ENCODE data around the gene RMC1.
A peak's percentile ranks its signal among the peaks of the same experiment; 100 is the strongest.
"Not testable (repeated sequence)": the region's sequence is repeated elsewhere in the genome, so short reads cannot be mapped to it uniquely, and the experiment has no call there.

The RMC1 gene

DNA sequence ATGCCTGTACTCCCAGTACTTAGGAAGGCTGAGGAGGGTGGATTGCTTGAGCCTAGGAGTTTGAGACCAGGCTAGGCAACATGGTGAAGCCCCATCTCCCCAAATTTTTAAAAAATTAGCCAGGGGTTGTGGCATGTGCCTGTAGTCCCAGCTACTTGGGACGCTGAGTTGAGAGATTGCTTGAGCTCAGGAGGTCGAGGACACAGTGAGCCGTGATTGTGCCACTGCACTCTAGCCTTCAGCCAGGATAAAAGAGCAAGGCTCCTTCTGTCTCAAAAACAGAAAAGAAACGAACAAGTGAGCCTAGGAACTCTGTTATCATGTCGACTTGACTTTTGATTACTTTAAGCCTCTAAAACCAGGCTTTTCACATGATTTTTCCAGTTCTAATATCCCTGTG lies 69.3 kb downstream of the RMC1 start:
- TF ChIP-seq, protein P1, sequence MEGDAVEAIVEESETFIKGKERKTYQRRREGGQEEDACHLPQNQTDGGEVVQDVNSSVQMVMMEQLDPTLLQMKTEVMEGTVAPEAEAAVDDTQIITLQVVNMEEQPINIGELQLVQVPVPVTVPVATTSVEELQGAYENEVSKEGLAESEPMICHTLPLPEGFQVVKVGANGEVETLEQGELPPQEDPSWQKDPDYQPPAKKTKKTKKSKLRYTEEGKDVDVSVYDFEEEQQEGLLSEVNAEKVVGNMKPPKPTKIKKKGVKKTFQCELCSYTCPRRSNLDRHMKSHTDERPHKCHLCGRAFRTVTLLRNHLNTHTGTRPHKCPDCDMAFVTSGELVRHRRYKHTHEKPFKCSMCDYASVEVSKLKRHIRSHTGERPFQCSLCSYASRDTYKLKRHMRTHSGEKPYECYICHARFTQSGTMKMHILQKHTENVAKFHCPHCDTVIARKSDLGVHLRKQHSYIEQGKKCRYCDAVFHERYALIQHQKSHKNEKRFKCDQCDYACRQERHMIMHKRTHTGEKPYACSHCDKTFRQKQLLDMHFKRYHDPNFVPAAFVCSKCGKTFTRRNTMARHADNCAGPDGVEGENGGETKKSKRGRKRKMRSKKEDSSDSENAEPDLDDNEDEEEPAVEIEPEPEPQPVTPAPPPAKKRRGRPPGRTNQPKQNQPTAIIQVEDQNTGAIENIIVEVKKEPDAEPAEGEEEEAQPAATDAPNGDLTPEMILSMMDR (IDR thresholded peaks at IDR 0.05; ENCODE audit: low read depth, low read length), result no peak
- Histone ChIP-seq H3K36me3 (no peaks in the 10 kb centered on the region), H3K4me1 (peaks cover 3% of the 10 kb centered on the region), H3K27me3 (no peaks in the 10 kb centered on the region), H3K4me3 (ENCODE audit: low read depth, low read length) (no peak overlapping the region), H3K9me3 (no peaks in the 10 kb centered on the region)
- no peak for DNase-seq

DNA sequence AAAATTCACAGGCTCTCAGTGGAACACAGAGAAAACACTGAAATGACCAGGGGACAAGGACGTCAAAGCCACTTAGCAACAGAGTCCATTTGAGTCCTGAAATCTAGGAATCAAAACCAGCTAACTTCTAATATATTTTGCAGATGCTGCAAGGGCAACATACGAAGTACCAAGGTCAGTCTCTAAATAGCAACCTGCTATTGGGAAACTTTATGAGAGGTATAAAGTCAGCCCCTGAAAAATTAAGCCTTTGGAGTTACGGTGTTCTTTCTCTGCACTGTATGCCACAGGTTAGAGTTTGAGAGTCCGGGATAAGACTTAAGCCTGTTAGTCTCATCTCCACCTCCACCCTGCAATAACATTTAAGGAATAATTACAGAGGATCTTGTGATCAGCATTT lies 69.7 kb downstream of the RMC1 start:
- Histone ChIP-seq H3K9me3 (no peaks in the 10 kb centered on the region), H3K4me1 (peaks cover 3% of the 10 kb centered on the region), H3K27me3 (no peaks in the 10 kb centered on the region), H3K4me3 (ENCODE audit: low read depth, low read length) (no peak overlapping the region), H3K36me3 (no peaks in the 10 kb centered on the region)
- TF ChIP-seq, protein P1 (IDR thresholded peaks at IDR 0.05; ENCODE audit: low read depth, low read length), result no peak
- DNase-seq, result no peak

DNA sequence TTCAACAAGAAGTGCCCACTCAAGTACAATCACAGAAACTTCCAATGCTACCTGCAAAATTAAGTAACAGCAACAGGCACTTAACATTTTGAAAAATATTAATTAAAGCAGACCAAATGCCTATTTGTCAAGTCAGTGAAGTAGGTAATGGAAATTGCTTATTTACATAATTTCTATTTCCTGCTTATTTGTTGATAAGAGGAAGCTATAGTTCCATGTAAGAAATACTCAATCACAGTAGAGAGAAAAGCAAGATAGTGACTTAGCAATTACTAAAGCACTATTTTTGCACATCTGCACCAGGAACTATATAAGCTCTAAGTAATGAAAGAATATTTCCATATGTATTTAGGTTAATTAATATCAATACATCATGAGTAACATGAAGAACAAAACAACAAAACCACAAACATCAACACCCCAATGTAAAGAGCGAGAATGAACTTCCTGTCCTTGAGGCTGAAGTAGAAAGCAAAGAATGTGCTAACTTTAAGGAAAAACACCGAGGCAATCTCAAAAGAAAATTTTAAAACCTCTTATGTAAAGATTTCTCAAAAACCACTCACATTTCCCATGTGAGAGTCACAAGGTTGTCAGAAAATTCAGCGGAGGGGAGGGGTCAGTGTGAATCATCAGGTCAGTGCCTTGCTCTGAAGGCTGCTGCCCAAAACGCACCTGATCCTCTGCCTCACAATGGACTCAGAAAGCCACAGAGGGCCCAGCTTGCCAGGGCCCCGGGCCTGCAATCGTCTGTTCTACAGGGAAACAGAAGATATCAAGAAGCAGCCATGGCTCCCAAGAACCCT lies 70.5 kb downstream of the RMC1 start:
- DNase-seq, result no peak
- no peak overlapping the region for H3K4me3 ChIP-seq (ENCODE audit: low read depth, low read length)
- H3K4me1 ChIP-seq, result peaks cover 3% of the 10 kb centered on the region
- H3K36me3 ChIP-seq, result no peaks in the 10 kb centered on the region
- H3K9me3 ChIP-seq, result no peaks in the 10 kb centered on the region
- TF ChIP-seq, protein P1 (IDR thresholded peaks at IDR 0.05; ENCODE audit: low read depth, low read length), result no peak
- no peaks in the 10 kb centered on the region for H3K27me3 ChIP-seq

DNA sequence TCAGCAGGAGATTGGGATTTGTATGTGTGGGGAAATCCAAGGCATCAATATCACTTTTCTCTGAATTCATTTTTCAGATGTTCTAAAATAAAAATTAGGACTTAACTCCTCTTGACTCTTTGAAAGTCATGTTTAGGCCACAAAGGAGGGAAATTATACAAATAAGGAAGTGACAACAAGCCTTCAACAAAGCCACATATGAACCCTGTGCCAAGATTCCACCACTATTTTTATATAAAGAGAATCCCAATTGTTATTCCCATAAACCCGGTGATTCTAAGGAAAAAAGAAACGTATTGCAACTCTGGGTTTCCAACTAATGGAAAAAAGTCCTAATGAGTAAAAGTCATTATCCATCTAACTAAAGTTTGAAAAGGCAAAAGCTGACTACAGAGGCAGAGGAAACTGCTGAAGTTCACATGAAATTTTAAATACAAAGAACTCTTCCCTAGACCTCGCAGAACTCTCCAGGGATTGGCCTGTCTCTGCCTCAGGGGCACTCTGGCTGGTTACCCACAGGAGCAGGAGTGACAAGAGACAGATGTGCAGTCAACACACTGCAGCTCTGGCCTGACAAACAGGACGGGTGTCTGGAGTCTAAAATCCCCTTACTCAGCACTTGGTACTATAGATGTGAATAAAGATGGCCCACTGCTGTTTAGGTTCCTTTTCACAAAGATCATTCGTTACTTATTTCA lies 71.4 kb downstream of the RMC1 start:
- Histone ChIP-seq H3K4me1 (peaks cover 3% of the 10 kb centered on the region), H3K4me3 (ENCODE audit: low read depth, low read length) (no peak overlapping the region), H3K36me3 (no peaks in the 10 kb centered on the region), H3K9me3 (no peaks in the 10 kb centered on the region), H3K27me3 (no peaks in the 10 kb centered on the region)
- DNase-seq, result peak; percentile 76
- TF ChIP-seq, protein P1 (IDR thresholded peaks at IDR 0.05; ENCODE audit: low read depth, low read length), result no peak

DNA sequence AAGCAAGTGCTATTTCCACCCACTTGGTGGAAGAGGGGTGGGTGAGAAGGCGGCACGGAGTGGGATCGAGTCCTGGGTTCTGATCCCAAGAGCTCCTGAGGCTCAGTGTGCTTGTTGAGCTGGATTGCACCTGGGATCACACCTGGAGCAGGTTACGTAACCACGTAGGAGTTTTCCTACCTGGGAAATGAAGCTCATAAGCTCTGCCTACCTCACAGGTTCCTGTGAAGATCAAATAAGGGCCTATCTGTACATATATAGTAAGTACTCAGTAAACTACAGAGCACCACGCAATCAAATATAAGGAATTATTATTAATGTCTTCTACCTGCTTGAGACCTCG lies 72.0 kb downstream of the RMC1 start:
- no peak for DNase-seq
- no peaks in the 10 kb centered on the region for H3K27me3 ChIP-seq
- H3K9me3 ChIP-seq, result no peaks in the 10 kb centered on the region
- TF ChIP-seq, protein P1 (IDR thresholded peaks at IDR 0.05; ENCODE audit: low read depth, low read length), result no peak
- no peaks in the 10 kb centered on the region for H3K36me3 ChIP-seq
- no peak overlapping the region for H3K4me3 ChIP-seq (ENCODE audit: low read depth, low read length)
- H3K4me1 ChIP-seq, result peaks cover 3% of the 10 kb centered on the region

DNA sequence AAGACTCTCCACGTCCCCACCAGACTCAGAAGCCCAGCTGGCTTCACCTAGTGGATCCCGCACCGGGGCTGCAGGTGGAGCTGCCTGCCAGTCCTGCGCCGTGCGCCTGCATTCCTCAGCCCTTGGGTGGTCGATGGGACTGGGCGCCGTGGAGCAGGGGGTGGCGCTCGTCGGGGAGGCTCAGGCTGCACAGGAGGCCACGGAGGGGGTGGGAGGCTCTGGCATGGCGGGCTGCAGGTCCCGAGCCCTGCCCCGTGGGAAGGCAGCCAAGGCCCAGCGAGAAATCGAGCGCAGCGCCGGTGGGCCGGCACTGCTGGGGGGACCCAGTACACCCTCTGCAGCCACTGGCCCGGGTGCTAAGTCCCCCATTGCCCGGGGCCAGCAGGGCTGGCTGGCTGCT lies 74.2 kb downstream of the RMC1 start:
- H3K4me3 ChIP-seq (ENCODE audit: low read depth, low read length); DNase-seq; H3K36me3 ChIP-seq; H3K9me3 ChIP-seq; H3K27me3 ChIP-seq; H3K4me1 ChIP-seq: not testable (repeated sequence)

All from BE2C (cell line).